Activated CD8-positive, alpha-beta memory T cell treated with anti-CD3 and anti-CD28 coated beads, Interleukin-2, amount 50 U/mL, for 24 hours (primary cell): ENCODE measurements around the gene ASB4.
"Not testable (repeated sequence)": the region's sequence is repeated elsewhere in the genome, so short reads cannot be mapped to it uniquely, and the experiment has no call there.

Source experiments
- DNase-seq: peaks from one replicate; pipeline ENCODE4 v3.0.0-alpha.2; 2020; ENCODE audit errors: extremely low read depth

ASB4 gene

GRCh38 chr7:95485391-95486123 is at the start of gene ASB4:
TSS of gene ASB4 (plus strand) at chr7:95485943. CDS start at chr7:95485972, 29 bp downstream.
- DNase-seq = no peak

DNA sequence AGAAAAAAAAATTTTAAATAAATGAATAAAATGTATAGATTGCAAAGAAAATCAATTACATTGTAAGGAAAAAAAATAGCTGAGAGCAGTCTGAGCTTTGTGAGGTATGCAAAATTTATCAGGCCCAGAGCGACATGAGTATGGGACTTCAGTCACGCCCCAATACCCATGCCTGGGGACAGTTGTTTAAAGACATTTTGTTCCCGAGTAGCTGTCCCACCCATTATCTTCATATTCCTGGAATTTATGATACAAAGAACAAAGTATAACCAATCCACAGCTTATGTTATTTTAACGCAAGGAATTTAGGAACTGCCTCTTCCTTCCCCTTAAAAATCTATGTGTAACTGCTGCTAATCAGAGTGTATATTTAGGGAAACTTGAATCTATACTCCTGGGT is 49.3 kb upstream of the ASB4 start:
- no peak for DNase-seq

- DNase-seq = no peak
Measured at GRCh38 chr7:95440394-95441038, 45.2 kb upstream of the ASB4 start.

DNA sequence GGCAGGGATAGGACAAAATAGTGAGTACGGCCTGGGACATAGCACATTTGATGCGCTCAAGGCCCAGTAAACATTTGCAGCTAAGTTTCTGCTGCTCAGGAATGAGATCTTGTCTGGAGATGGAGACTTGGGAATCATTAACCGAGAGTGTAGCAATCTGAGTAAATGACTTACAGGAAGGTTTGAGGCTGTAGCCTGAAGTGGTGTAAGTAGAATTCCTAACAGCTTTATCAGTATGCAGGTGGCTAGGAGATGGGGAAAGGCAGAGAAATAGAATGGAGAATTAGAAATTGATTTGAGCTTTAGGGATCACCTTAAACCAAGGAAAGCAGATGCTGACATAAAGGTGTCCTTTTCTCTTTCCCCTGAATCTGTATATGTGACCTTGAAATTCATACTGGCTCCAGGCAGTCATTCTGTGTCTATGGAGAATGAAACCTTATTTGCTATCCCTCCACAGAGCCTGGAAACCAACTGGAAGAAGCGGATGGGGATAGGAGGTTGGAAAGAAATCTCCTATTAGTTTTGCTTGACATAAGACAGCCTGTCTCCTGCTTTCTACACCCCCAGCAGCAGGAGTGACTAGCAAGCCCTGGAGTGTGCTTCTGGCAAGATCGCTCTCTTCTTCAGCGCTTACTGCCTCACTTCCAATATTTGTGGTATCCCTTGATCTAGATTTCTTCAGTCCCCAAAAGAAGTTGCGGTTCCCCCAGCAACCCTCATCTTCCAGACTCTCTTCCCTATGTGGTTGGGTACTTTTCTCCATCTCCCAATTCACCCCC is 44.5 kb upstream of the ASB4 start:
- DNase-seq = no peak

DNA sequence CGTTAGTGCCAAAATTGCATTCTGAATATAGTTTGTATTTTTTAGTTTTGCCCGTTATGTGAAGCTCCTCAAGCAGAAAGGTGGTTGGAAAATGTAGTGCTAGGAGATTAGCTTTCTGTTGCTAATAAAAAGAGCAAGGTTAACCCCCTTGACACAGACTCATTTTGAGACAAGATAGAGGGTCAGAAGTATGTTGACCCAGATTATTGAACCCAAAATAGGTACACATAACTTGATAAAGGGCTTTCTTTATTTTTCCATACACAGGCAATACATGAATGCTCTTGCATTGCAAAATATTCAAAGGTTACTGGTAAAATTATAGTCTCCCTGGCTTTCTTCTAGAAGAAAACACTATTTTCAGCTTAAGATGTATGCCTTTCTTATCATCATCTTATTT is 40.9 kb upstream of the ASB4 start:
- DNase-seq = no peak

DNA sequence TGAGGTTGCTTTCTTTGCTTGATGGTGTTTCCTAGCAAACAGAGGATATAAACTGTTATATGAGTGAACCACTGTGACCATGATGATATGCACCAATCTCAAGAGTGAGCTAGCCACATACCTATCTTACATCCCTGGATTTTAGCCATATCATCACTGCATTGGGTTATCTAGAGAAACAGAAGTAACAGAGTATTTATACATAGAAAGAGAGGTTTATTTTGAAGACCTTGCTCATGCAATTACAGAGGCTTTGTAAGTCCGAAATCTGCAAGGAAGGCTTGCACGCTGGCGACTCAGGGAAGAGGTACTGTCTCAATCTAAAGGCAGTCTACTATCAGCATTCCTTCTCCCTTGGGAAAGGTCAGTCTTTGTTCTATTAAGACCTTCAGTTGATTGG is 39.1 kb upstream of the ASB4 start:
- no peak for DNase-seq

DNA sequence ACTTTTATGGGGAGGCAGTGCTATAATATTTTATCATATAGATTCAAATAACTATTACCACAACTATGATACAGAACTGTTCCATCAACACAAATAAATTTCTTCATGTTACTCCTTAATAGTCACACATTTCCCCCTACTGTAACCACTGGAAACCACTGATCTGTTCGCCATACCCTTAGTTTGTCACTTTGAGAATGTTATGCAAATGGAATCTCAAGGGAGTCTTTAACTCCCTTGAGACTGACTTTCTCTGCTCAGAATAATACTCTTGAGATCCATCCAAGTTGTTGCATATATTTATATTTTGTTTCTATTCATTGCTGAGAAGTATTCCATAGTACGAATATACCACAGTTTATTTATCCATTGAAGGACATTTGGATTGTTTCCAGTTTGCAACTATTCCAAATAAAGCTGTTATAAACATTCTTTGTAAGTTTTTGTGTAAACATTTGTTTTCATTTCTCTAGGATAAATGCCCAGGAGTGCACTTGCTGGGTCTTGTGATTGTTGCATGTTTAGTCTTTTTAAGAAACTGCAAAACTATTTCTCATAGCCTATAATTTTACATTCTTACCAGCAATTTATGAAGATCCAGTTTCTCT is 31.2 kb upstream of the ASB4 start:
- no peak for DNase-seq

DNA sequence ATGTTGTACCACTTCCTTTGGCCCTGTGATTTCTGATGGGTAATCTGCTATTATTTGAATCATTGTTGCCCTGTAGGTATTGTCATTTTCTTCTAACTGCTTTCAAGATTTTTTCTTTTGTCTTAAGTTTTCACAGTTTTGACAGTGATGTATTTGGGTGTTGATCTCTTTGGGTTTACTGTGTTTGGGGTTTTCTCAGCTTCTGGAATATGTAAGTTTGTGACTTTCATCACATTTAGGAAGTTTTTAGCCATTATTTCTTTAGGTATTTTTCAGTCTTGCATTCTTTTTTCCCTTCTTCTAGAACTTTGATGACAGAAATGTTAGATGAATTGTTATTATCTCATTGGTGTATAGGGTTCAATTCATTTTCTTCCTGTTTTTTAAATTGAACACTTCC is 27.8 kb upstream of the ASB4 start:
- DNase-seq = no peak

- DNase-seq = not testable (repeated sequence)
Measured at GRCh38 chr7:95460653-95461052, 25.1 kb upstream of the ASB4 start.

GRCh38 chr7:95467912-95468607 is 17.7 kb upstream of the ASB4 start:
- no peak for DNase-seq

- DNase-seq = no peak
Measured at GRCh38 chr7:95469187-95469586, 16.6 kb upstream of the ASB4 start.

DNA sequence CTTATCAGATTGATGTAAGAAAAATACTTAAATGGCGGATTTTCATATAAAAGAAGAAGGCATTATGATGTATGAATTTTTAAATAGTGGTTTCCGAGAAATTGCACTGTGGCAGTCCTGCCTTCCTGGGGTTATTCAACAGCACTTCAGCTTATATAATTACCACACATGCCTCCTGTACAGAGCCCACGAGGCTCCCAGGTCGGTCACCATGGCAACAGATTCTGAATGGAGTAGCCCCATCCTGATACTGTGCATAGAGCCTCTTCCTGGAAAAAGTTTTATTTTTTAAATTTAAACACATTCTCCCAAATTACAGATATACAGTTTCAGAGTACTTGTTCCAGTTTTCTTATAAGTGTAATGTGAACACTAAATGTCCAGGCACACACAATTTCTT is 15.9 kb upstream of the ASB4 start:
- no peak for DNase-seq

GRCh38 chr7:95470452-95470851 is 15.3 kb upstream of the ASB4 start:
- no peak for DNase-seq

DNA sequence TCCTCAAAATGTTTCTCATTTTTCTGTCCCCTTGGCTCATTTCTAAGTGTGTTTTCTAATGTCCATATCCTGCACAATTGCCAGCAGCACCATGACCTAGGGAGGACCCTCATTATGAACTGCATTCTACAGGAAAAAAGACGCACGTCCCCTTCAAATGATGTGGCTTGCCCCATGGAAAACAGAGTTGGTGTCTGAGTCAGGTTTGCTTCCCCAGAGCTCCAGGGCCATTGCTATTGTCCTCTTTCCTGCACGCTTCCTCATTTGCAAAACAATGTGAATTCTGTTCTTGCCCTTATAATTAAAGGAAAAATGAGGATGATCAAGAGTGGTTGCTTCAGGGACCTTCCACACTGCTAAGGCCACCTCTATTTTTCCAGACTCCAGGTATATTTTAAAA is 14.7 kb upstream of the ASB4 start:
- DNase-seq = no peak

- no peak for DNase-seq
Measured at GRCh38 chr7:95472581-95473161, 13.1 kb upstream of the ASB4 start.

DNA sequence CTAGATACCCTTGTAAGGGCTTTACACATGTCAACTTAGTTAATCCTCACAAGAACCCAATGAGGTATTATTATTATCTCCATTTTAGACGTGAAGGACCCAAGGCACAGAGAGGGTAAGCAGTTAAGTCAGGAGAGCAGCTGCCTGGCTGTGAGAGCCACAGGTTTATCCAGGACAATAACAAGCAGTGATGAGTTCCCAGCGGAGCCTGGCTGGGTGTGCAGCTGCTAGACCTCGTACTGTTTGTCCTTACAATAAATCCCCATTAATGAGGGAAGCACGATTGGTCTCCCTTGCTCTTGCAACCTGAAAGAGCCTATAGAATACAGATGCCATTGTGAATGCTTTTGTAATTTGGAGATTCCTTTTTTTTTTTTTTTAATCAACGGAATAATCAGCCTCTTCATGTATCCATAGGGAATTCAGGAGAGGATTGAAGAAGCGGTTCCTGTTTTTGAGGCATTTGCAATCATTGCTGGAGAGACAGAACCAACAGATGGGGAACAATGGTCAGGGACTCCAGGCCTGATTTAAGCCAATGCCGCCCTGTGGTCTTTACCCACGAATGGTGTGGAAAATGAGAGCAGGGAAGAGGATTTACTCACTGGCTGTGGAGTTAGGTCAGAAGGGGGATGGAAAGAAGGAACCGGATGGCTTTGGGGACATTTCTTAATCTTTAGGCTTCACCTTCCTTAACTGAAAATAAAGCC is 12.3 kb upstream of the ASB4 start:
- no peak for DNase-seq

DNA sequence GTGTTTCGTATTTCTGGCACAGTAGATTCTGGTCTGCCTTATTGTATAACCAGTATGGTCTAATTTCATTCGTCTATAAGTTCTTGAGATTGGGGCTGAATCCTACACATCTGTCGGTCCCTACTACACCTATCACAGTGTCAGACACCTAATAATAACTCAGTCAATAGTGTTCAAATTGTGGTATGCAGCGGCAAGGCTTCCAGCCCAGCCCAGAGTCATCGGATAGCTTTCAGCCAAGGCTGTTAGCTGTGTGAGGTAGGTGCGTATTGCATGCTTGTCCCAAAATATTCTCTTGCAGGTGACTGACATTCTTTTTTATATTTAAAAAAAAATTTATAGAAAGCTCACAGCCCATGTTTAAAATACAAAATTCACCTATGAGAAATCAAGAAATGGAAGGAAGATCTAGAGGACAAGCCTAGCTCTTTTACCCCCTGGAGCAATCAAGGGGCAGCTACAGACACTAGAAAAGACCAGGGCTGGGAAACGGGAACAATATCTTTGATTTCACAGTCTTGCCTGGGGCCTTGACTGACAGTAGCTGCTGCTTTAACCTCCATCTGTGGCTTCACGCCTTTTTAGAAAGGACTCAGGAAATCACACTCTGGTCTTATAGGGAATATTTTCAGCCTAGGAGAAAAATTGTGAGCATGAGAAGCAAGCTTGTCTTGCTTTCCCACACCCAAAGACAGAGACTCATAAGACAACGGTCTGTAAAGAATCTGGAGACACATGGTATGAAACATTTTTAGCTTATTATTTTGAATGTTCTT is 9.5 kb upstream of the ASB4 start:
- DNase-seq = no peak

DNA sequence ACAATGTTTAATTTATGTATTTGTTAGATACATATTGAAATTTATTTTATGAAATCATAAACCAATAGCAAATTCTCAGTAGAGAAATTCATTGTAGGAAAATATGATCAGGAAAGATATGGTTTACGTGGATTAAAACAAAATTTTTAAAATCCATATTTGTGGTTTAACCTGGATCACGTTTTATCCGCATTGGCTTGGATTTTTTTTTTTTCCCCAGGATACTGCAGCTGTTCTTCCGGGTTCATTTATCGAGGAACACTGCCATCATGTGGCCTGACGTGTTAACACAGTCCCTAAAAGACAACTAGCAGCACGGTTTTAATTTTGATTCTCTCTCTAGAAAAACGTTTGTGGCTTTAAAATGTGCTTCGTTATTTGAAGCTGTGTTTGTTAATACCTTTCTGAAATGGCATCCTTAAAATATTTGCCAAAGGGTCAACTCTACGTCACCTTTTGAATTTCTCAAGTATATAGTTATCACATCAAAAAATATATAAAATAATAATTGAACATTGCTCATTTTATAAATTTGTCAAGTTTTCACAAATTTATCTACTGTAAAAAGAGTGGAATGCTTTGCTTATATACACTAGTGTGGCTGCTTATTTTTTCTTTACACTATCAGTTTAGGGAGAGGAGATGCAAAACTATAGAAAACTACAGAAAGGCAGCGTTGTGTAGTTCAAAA is 8.7 kb upstream of the ASB4 start:
- no peak for DNase-seq

DNA sequence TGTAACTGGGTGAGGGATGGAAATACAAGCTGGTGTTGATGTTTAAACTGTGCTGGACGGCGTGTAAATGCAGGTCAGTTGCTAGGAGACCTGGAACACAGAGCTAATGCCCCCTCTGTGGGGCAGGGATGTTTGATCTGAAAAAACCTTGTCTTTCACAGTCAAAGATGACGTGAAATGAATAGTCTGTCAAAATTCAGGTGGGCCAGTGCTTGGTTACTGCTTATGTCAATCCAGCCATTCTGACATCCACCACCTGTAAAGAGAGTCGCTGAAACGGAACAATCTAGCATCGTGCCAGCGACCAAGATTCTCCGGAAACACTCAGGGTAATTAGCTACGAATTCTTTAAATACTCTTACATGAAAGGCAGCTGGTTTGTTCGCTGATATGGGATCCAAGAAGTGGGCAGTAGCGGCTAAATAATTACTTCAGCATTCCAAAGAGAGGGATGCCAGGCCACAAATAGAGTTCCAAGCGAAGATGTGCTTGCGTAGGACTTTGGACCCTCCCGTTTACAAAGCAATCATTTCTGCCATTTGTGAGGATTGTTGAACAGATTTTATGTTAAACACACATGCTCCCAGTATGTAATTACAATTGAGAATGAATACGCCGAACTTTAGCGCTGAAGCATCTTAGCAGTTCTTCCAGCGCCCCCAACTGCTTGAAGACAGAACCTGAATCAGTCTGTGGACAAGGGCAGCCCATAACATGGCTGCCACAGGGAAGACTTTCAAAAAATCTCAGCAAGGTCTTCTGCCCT is 7.3 kb upstream of the ASB4 start:
- no peak for DNase-seq
